HG02938 (cell line): ENCODE results near the gene SLC4A7.
A peak's percentile ranks its signal among the peaks of the same experiment; 100 is the strongest.

ENCODE experiments used
- ATAC-seq: cut with Tn5 transposase; IDR thresholded peaks from one replicate; pipeline ENCODE4 v1.9.1; 2021; ENCODE audit warnings: mild to moderate bottlenecking, moderate library complexity; ENCODE audit not compliant: unreplicated experiment

The SLC4A7 gene

GRCh38 chr3:27368831-27369607, 115.2 kb downstream of the SLC4A7 start, which contains the start of gene NEK10:
Gene NEK10 (minus strand): TSS chr3:27369383. CDS start chr3:27352882, 16,501 bp downstream.
- peak; percentile 100 for ATAC-seq

DNA sequence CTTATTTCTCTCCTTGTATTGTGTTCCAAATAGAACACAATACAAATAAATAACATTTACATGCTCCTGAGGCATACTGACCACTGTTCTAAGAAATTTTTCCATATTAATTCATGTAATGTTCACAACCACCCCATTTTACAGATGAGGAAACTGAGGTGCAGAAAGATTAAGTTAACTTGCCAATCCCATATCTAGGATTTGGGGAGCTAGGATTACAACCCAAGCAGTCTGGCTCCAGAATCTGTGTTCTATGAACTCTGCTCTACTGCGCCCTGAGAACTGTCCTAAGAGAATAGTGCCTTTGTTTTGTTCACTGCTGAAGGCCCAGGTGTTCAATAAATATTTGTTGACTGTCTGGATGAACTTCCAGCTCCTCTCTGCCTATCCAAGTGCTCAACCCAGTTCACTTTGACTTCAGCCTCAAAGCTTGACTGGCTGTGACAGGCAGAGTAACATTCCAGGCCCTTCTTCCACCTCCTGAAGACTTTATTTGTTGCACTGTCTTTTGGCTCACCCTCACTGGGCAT, 118.1 kb downstream of the SLC4A7 start:
- no peak for ATAC-seq

- ATAC-seq, result peak; percentile 35
Measured at GRCh38 chr3:27360113-27361078, 123.8 kb downstream of the SLC4A7 start.

GRCh38 chr3:27358372-27358771, 125.8 kb downstream of the SLC4A7 start:
- ATAC-seq, result no peak

- ATAC-seq, result peak; percentile 86
Measured at GRCh38 chr3:27357665-27358258, 126.4 kb downstream of the SLC4A7 start.

DNA sequence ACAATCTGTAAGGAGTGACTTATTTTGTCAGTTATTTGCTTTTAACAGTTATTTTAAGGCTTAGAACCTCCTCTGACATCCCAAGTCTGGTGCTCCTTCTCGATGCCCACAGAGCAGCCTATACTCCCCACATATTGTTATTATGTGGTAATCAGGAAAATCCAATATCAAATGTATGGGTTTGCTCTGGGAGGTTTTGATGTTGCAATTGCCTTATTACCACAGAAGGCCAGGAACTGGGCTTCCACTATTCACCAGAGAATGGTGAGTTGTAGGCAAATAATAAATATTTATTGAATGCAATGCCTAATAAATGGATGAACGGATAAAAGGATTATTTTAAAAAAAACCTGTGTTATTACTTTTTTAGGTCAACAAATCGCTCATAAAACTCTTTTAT, 127.2 kb downstream of the SLC4A7 start:
- ATAC-seq, result no peak

DNA sequence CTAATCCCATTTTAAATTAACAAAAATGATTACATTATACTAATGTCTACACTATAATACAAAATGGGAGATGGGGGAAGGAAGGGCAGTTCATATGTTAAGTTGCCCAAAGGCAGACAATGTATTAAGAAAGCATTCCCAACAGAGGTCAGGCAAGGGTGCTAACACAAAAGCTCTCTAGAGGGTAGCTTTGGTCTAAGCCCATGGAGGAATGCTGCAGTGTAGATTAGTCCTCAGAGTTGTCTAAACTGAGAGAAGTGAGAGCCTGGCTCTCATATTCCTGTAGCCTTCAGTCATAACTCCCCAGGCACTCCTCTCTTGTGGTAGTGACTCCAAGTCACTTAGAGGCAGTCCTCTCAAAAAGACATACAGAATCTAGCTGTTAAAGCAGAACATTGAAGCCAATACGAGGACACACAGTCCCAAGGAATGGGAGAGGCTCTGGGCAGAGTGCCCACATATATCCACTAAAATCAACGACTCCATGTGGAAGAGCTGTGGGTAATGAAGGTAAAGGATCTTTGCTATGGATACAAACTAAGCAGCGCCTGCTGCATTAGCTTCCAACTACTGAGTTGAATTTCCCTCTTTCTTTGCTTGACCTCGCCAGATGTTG, 129.5 kb downstream of the SLC4A7 start:
- ATAC-seq, result no peak

- ATAC-seq, result no peak
Measured at GRCh38 chr3:27354161-27354560, 130.0 kb downstream of the SLC4A7 start.

DNA sequence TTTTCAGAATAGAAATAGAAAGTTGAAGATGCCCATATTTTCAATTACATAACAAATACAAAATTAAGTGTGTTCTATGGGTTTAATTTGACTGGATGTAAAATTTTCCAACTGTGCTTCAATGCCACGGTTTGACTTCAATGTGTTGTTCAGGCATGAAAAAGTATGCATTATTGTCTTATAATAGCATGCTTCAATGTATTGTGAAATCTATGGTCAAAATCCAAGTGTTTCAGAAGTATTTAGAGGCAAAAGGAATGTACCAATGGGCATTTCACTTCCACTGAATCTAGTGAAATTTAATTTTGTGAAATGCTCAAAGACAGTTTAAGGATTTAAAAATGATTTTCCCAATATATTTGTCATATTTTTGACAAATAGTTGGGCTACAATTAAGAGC, 131.0 kb downstream of the SLC4A7 start:
- ATAC-seq, result no peak

GRCh38 chr3:27352047-27352446, 132.1 kb downstream of the SLC4A7 start:
- no peak for ATAC-seq

DNA sequence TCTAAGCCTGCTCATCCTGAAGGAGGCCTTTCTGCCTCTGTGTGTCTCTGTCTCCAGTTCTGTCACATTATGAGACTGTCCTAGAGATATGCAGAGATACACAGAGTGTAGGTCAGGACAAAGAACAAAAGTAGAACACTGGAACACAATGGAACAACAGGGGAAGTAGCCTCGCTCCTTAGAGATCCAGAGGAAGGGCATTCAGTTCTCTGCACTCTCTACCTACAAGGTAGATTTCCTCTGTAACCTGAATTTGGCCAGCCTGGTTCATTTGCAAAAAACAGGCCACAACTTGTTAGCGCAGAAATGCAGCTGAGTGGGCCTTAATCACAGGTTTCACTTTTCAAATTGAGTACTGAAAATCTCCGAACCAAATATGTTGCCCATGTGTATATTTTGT, 134.4 kb downstream of the SLC4A7 start:
- ATAC-seq, result peak; percentile 50

- no peak for ATAC-seq
Measured at GRCh38 chr3:27345959-27346865, 138.0 kb downstream of the SLC4A7 start.

- ATAC-seq, result peak; percentile 73
Measured at GRCh38 chr3:27345493-27345892, 138.7 kb downstream of the SLC4A7 start.

DNA sequence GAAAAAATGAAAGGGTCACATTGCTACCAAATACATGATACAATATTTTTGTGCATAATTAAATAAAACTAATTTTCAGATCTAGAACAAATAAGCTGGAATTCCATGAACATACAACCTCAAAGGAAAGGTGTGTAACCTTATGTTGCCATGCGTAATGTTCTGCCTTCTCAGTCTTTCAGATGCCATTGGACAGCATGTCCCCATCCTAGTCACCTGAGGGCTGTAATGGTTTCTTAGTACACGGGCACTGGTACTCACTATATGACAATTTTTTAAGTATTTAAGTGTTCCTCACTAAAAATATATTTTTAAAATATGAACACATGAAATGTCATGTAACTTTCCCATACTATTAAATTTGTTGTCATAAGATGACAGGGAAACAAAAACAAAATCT, 139.1 kb downstream of the SLC4A7 start:
- no peak for ATAC-seq

DNA sequence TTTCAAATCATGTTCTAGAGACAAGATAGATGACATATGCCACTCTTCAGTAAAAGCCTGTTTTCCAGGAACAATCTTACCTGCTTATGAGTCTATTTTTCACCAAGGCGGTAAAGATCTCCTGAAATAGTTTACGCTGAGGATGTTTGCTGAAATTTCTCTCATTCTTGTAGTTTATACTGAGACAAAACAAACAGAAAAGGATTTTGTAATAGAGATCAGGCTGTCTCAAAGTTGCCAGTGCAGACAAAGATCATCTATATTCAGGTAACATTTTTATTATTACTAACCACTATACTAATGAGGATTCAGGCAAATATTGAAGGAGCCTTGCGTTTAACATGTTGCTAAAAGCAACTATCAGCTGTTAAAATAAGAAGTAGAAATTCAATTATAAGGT, 140.0 kb downstream of the SLC4A7 start:
- no peak for ATAC-seq

GRCh38 chr3:27342267-27342666, 141.9 kb downstream of the SLC4A7 start:
- ATAC-seq, result no peak

DNA sequence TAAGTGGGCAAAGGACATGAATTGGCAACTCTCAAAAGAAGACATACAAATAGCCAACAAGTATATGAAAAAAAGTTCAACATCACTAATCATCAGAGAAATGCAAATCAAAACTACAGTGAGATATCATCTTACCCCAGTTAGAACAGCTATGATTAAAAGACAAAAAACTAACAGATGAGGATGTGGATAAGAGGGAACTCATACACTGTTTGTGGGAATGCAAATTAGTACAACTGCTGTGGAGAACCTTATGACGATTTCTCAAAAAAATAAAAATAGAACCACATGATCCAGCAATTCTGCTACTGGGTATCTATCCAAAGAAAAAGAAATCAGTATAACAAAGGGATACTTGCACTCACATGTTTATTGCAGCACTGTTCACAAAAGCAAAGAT, 143.7 kb downstream of the SLC4A7 start:
- ATAC-seq, result peak; percentile 85

- ATAC-seq, result no peak
Measured at GRCh38 chr3:27335571-27335970, 148.6 kb downstream of the SLC4A7 start.

GRCh38 chr3:27333843-27334242, 150.3 kb downstream of the SLC4A7 start:
- ATAC-seq, result no peak
